HepG2 (cell line): ENCODE results near the gene JOSD2. TPM values are rescaled to one million over a fixed set of nuclear protein-coding genes. Genes with fewer than 3 reads are reported as not detected.

ENCODE experiments used
- ATAC-seq: fragments of 200-7000 bp; cut with Tn5 transposase; 3 replicates; pipeline ENCODE4 v1.9.1; 2020; ENCODE audit warnings: mild to moderate bottlenecking, moderate library complexity
- BruUV-seq: library from RNA; stranded (reverse); fragments of 400-500 nt; replicated peaks from 2 replicates; lab custom pipeline; 2021; lab: Mats Ljungman, UMichigan
- CTCF ChIA-PET: fragments of 300-600 bp; formaldehyde crosslinking; extraction: SDS; loops from one replicate; lab custom pipeline; 2021; ENCODE audit warnings: low total read pairs, inconsistent platforms, low intra/inter-chr PET ratio; lab: Yijun Ruan, JAX
- POLR2A ChIA-PET: fragments of 350-600 bp; sonication (Branson Sonifier 250); formaldehyde crosslinking; loops from one replicate; lab custom pipeline; 2020; ENCODE audit warnings: antibody characterized with exemption, inconsistent platforms; lab: Yijun Ruan, JAX
- DNase-seq: peaks from one replicate; pipeline ENCODE4 v3.0.0-alpha.2; 2015; ENCODE audit warnings: low spot score
- FAIRE-seq: peaks from 3 replicates; lab custom pipeline; 2011; peaks lifted over from hg19 to GRCh38; lab: Jason Lieb, UNC
- H2AFZ ChIP-seq: one replicate; pipeline ENCODE4 v1.6.1; 2011; ENCODE audit warnings: low read length, inconsistent platforms
- H3K27ac ChIP-seq: fragments of 300-600 bp; 3 replicates; pipeline ENCODE4 v1.8.0; 2011; ENCODE audit warnings: mixed run types, mild to moderate bottlenecking, mixed read lengths, low read length, inconsistent platforms; ENCODE audit not compliant: insufficient read depth; ENCODE audit errors: extremely low read length
- H3K27me3 ChIP-seq, 2 experiments: fragments of 200-600 bp in 1 of 2; 2 replicates in 1 of 2; 3 replicates in 1 of 2; pipeline versions ENCODE4 v1.6.0 to v1.8.0; 2011; ENCODE audit warnings: low read length in 2 of 2, mild to moderate bottlenecking in 2 of 2, moderate library complexity in 2 of 2, inconsistent platforms in 1 of 2; ENCODE audit not compliant: insufficient read depth in 2 of 2, control insufficient read depth in 1 of 2
- H3K36me3 ChIP-seq, 2 experiments: fragments of 200-600 bp in 1 of 2; replicated peaks in 1 of 2; 2 replicates in 1 of 2; 3 replicates in 1 of 2; pipeline versions ENCODE4 v1.5.1 to v1.8.0; 2011; ENCODE audit warnings: low read length in 2 of 2, inconsistent platforms in 1 of 2; ENCODE audit not compliant: insufficient read depth in 2 of 2, control insufficient read depth in 1 of 2
- H3K4me1 ChIP-seq: 2 replicates; pipeline ENCODE4 v1.5.1; 2012; ENCODE audit warnings: low read length, inconsistent platforms; ENCODE audit not compliant: insufficient read depth
- H3K4me2 ChIP-seq: 2 replicates; pipeline ENCODE4 v1.6.0; 2011; ENCODE audit warnings: low read depth, low read length, inconsistent platforms
- H3K4me3 ChIP-seq, 3 experiments: fragments of 200-600 bp in 1 of 3; sonication (generic), shearing (Covaris generic) in 1 of 3; replicated peaks in 1 of 3; 2 replicates each; pipeline ENCODE4 v1.5.1; 2011 to 2016; ENCODE audit warnings: low read length in 3 of 3, inconsistent platforms in 2 of 3, low read depth in 2 of 3, mild to moderate bottlenecking in 2 of 3, control low read depth in 1 of 3, mixed read lengths in 1 of 3; ENCODE audit not compliant: insufficient read depth in 1 of 3
- H3K79me2 ChIP-seq: one replicate; pipeline ENCODE4 v1.6.1; 2011; ENCODE audit warnings: low read length, inconsistent platforms; ENCODE audit not compliant: insufficient read depth
- H3K9ac ChIP-seq: 2 replicates; pipeline ENCODE4 v1.6.0; 2011; ENCODE audit warnings: mild to moderate bottlenecking, low read depth, low read length, inconsistent platforms; ENCODE audit not compliant: insufficient read depth
- H3K9me3 ChIP-seq: 2 replicates; pipeline ENCODE4 v1.5.1; 2012; ENCODE audit warnings: mild to moderate bottlenecking, low read length
- H4K20me1 ChIP-seq: 2 replicates; pipeline ENCODE4 v1.6.0; 2011; ENCODE audit warnings: inconsistent platforms, mild to moderate bottlenecking, low read length, moderate library complexity; ENCODE audit not compliant: insufficient read depth
- TIGD3 ChIP-seq: sonication (generic); formaldehyde crosslinking; IDR thresholded peaks from 2 replicates; pipeline ENCODE4 v1.5.1; 2020; ENCODE audit warnings: mild to moderate bottlenecking, missing genetic modification reagents, borderline replicate concordance
- ZNF317 ChIP-seq: sonication (generic); formaldehyde crosslinking; IDR thresholded peaks from 2 replicates; pipeline ENCODE4 v1.5.0; 2020; ENCODE audit warnings: mild to moderate bottlenecking, missing genetic modification reagents
- WGBS: methylation state at CpG from one replicate; pipeline ENCODE4 v1.1.6; 2017; ENCODE audit warnings: low lambda C conversion rate; 5-methylcytosine and 5-hydroxymethylcytosine counted together
- in situ Hi-C: cut with HindIII; loops from 2 replicates; pipeline ENCODE4 v1.10.0; 2017; ENCODE audit warnings: low pct_unique_long_range_greater_than_20kb; ENCODE audit not compliant: extremely low pct_ligation_motif_present
- intact Hi-C: fragments of 100-400 bp; cut with micrococcal nuclease; formaldehyde crosslinking; loops from one replicate; pipeline ENCODE4 v1.10.0; 2022; ENCODE audit not compliant: unreplicated experiment
- polyA plus RNA-seq, 8 experiments: library from polyadenylated mRNA; depleted of rRNA in 3 of 8; stranded (reverse) in 7 of 8; unstranded in 1 of 8; fragments of >200 nt; fragmentation: Illumina TruSeq in 4 of 8; extraction: Trizol in 4 of 8; gene quantifications; 2 replicates each; pipeline versions ENCODE4 v1.2.1 to v1.2.3, GENCODE V29; 2011 to 2016; ENCODE audit warnings: low read depth in 4 of 8, missing spikeins in 1 of 8, mixed read lengths in 1 of 8; ENCODE audit not compliant: insufficient read depth in 1 of 8
- total RNA-seq, 5 experiments: library from RNA; depleted of rRNA; stranded (reverse); fragments of >200 nt; fragmentation: Illumina TruSeq; extraction: Trizol; gene quantifications; 2 replicates each; pipeline ENCODE4 v1.2.3, GENCODE V29; 2016; ENCODE audit warnings: low read depth in 1 of 5
- TF ChIP-seq, protein P1 (sequence below): sonication (generic); formaldehyde crosslinking; IDR thresholded peaks from 2 replicates; pipeline ENCODE4 v1.4.0; 2020; ENCODE audit warnings: missing genetic modification reagents, borderline replicate concordance

The JOSD2 gene
- total and polyA plus RNA-seq, 2 of the 13 experiments (the other 11 are each of a cell fraction or from before 2014, with no cell fraction given): 2.0 to 4.1 TPM

GRCh38 chr19:50517704-50518075, 6.7 kb upstream of the JOSD2 start:
- ATAC-seq (no peak), DNase-seq (no peak), FAIRE-seq (no peak)
- in situ Hi-C loops: no loop called here
- Histone ChIP-seq H3K9ac (no peak overlapping the region), H3K9me3 (no peaks in the 10 kb centered on the region), H3K4me2 (no peak overlapping the region), H3K4me3 (no peak overlapping the region), H3K4me1 (peaks cover 15% of the 10 kb centered on the region), H4K20me1 (no peaks in the 10 kb centered on the region), H3K79me2 (no peaks in the 10 kb centered on the region), H3K27ac (no peak overlapping the region), H2AFZ (no peak overlapping the region), H3K27me3 (peaks cover 0 to 4% of the 10 kb centered on the region in 2 experiments; a peak in 2 of 5 replicates)
- intact Hi-C loops: no loop called here
- POLR2A ChIA-PET: no interaction called here
- CTCF ChIA-PET: no interaction called here
- TF ChIP-seq ZNF317 (CRISPR knock-in tag) (no peak), TIGD3 (CRISPR knock-in tag) (no peak)
- TF ChIP-seq, protein P1, sequence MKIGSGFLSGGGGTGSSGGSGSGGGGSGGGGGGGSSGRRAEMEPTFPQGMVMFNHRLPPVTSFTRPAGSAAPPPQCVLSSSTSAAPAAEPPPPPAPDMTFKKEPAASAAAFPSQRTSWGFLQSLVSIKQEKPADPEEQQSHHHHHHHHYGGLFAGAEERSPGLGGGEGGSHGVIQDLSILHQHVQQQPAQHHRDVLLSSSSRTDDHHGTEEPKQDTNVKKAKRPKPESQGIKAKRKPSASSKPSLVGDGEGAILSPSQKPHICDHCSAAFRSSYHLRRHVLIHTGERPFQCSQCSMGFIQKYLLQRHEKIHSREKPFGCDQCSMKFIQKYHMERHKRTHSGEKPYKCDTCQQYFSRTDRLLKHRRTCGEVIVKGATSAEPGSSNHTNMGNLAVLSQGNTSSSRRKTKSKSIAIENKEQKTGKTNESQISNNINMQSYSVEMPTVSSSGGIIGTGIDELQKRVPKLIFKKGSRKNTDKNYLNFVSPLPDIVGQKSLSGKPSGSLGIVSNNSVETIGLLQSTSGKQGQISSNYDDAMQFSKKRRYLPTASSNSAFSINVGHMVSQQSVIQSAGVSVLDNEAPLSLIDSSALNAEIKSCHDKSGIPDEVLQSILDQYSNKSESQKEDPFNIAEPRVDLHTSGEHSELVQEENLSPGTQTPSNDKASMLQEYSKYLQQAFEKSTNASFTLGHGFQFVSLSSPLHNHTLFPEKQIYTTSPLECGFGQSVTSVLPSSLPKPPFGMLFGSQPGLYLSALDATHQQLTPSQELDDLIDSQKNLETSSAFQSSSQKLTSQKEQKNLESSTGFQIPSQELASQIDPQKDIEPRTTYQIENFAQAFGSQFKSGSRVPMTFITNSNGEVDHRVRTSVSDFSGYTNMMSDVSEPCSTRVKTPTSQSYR: no peak
- TF ChIP-seq, all 625 proteins: peak for 0
- no peaks in the 10 kb centered on the region for H3K36me3 ChIP-seq
- no TSS peak for BruUV-seq
- WGBS: 93% methylated on average over 15 of the region's 37 CpGs
